HG02678 (cell line): ENCODE measurements around the gene CYP2C18.
"Not testable (repeated sequence)": the region's sequence is repeated elsewhere in the genome, so short reads cannot be mapped to it uniquely, and the experiment has no call there.

Experiments
- ATAC-seq: cut with Tn5 transposase; IDR thresholded peaks from one replicate; pipeline ENCODE4 v1.9.1; 2021; ENCODE audit warnings: mild to moderate bottlenecking, moderate library complexity; ENCODE audit not compliant: unreplicated experiment

CYP2C18 gene

DNA sequence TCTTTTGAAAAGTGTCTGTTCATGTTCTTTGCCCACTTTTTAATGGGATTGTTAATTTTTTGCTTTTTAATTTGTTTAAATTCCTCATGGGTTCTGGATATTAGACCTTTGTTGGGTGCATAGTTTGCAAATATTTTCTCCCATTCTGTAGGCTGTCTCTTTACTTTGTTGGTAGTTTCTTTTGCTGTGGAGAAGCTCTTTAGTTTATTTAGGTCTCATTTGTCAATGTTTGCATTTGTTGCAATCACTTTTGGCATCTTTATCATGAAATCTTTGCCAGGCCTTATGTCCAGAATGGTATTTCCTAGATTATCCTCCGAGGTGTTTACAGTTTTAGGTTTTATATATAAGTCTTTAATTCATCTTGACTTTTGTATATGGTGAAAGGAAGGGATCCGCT, 55.1 kb downstream of the CYP2C18 start:
- no peak for ATAC-seq

DNA sequence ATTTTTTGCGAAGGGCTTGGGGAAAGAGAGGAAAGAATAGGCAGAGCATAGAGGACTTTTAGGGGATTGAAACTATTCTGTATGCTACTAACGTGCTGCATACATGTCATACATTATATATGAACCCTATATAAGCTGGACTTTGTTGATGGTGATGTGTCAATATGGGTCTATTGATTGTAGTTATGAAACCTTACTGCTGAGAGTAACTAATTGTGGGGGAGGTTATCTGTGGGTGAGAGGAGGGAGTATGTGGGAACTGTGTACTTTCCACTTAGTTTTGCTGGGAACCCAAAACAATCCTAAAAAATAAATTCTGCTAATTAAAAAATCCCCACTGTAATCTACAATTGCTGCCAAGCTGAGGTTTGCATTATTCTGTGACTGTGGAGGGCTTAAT, 63.6 kb downstream of the CYP2C18 start:
- ATAC-seq: no peak

DNA sequence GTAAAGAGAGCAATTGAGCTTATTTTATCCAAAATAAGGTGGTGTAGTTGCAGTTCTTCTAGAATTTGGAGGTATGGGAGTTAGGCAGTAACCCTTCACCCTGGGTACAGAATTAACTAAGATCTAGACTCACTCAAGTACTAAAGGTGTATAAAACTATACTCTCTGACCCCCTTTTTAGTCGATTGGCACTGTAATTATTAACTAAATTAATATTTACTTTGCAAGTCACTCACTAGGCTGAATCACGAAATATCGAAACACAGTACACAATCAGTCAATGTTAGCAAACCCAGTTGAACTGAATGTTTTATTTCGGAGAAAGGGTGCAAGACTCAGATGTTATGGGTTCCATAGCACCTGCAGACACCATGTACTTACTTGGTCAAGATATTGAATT, 64.3 kb downstream of the CYP2C18 start:
- no peak for ATAC-seq

- ATAC-seq: no peak
Observed at GRCh38 chr10:94757916-94758315, 74.4 kb downstream of the CYP2C18 start.

DNA sequence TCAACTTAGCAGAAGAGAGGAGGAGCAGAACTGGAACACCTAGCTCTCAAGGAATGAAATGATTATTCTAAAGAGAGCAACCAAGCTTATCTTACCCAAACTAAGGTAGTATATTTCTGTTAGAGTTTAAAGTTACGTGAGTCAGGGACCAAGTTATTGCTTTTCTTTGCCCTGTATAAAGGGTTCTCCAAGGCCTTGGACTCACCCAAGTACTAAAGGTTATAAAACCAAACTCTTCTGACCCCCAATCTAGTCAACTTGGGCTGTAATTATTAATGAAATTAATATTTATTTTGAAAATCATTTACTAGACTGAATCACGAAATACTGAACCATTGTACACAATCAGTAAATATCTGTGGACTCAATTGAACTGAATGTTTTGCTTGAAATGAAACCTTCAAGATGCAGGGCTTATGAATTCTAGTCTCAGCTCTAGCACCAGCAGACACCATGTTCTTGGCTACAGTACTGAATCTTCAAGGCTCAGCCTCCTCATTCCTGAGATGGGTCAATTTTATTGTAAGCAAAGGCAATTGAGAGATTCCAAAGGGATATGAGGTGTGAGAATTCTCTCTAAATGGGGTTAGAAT, 77.2 kb downstream of the CYP2C18 start:
- ATAC-seq: no peak

DNA sequence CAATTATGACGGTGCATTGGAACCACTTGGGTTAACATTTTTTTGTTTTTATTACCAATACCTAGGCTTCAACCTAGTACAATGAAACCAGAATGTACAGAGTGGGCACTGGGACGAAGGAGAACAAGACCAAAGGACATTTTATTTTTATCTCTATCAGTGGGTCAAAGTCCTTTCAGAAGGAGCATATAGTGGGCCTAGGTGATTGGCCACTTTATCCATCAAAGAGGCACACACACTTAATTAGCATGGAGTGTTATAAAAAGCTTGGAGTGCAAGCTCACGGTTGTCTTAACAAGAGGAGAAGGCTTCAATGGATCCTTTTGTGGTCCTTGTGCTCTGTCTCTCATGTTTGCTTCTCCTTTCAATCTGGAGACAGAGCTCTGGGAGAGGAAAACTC, 78.9 kb downstream of the CYP2C18 start, which contains the start of gene CYP2C19:
TSS of gene CYP2C19 (plus strand) at position 289 of the 400 bp plus-strand sequence. CDS start at position 314, 25 bp downstream.
- no peak for ATAC-seq

- ATAC-seq: not testable (repeated sequence)
Observed at GRCh38 chr10:94775425-94775824, 91.9 kb downstream of the CYP2C18 start.

GRCh38 chr10:94777886-94778458, 94.4 kb downstream of the CYP2C18 start:
- ATAC-seq: no peak

DNA sequence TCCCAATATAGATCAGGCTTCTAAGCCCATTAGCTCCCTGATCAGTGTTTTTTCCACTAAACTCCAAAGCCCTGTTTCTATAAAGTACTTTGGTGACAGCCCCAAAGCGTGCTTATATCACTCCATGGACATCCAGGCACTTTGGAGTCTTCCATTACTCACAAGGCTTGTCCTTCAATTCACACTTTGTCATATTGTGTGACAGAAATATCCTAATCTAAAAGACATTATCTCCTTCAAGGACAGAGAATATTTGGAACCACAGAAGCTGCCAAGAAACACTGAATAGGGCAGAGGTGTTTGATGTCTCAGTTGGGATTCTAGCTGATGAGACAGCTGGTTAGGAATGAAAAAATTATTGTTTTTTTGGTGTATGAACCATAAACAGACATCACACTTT, 97.3 kb downstream of the CYP2C18 start:
- ATAC-seq: no peak

GRCh38 chr10:94784256-94784655, 100.7 kb downstream of the CYP2C18 start:
- no peak for ATAC-seq

- no peak for ATAC-seq
Observed at GRCh38 chr10:94785211-94785610, 101.7 kb downstream of the CYP2C18 start.
